ENCODE data around the gene TM4SF4.
A peak's percentile ranks its signal among the peaks of the same experiment; 100 is the strongest.

The TM4SF4 gene

GRCh38 chr3:149454746-149455145 is 19.8 kb upstream of the TM4SF4 start:
- H3K36me3 ChIP-seq (ENCODE audit: insufficient read depth, low read length), result no peaks in the 10 kb centered on the region
- no peak overlapping the region for H3K27ac ChIP-seq (ENCODE audit: low read depth, low read length)
- peak overlapping the region; percentile 30 for H2AFZ ChIP-seq (ENCODE audit: low read length, unreplicated experiment)
- H3K4me3 ChIP-seq (ENCODE audit: low read depth, low read length), result no peak overlapping the region
- H3K4me1 ChIP-seq (ENCODE audit: control insufficient read depth, insufficient read depth, low read length, unreplicated experiment), result peaks cover 6% of the 10 kb centered on the region
- no peaks in the 10 kb centered on the region for H3K27me3 ChIP-seq (ENCODE audit: insufficient read depth, low read length)
- H3K79me2 ChIP-seq (ENCODE audit: control insufficient read depth, insufficient read depth, low read length, unreplicated experiment), result no peaks in the 10 kb centered on the region

GRCh38 chr3:149455366-149455765 is 19.1 kb upstream of the TM4SF4 start:
- Histone ChIP-seq H3K36me3 (ENCODE audit: insufficient read depth, low read length) (no peaks in the 10 kb centered on the region), H2AFZ (ENCODE audit: low read length, unreplicated experiment) (no peak overlapping the region), H3K79me2 (ENCODE audit: control insufficient read depth, insufficient read depth, low read length, unreplicated experiment) (no peaks in the 10 kb centered on the region), H3K27me3 (ENCODE audit: insufficient read depth, low read length) (no peaks in the 10 kb centered on the region), H3K4me1 (ENCODE audit: control insufficient read depth, insufficient read depth, low read length, unreplicated experiment) (peaks cover under 1% of the 10 kb centered on the region), H3K4me3 (ENCODE audit: low read depth, low read length) (no peak overlapping the region), H3K27ac (ENCODE audit: low read depth, low read length) (no peak overlapping the region)

GRCh38 chr3:149455989-149456388 is 18.5 kb upstream of the TM4SF4 start:
- no peaks in the 10 kb centered on the region for H3K4me1 ChIP-seq (ENCODE audit: control insufficient read depth, insufficient read depth, low read length, unreplicated experiment)
- H3K27me3 ChIP-seq (ENCODE audit: insufficient read depth, low read length), result no peaks in the 10 kb centered on the region
- no peak overlapping the region for H3K27ac ChIP-seq (ENCODE audit: low read depth, low read length)
- no peak overlapping the region for H2AFZ ChIP-seq (ENCODE audit: low read length, unreplicated experiment)
- no peaks in the 10 kb centered on the region for H3K79me2 ChIP-seq (ENCODE audit: control insufficient read depth, insufficient read depth, low read length, unreplicated experiment)
- no peak overlapping the region for H3K4me3 ChIP-seq (ENCODE audit: low read depth, low read length)
- no peaks in the 10 kb centered on the region for H3K36me3 ChIP-seq (ENCODE audit: insufficient read depth, low read length)

- Histone ChIP-seq H2AFZ (ENCODE audit: low read length, unreplicated experiment) (no peak overlapping the region), H3K27ac (ENCODE audit: low read depth, low read length) (no peak overlapping the region), H3K27me3 (ENCODE audit: insufficient read depth, low read length) (no peaks in the 10 kb centered on the region), H3K4me1 (ENCODE audit: control insufficient read depth, insufficient read depth, low read length, unreplicated experiment) (peaks cover 11% of the 10 kb centered on the region), H3K4me3 (ENCODE audit: low read depth, low read length) (no peak overlapping the region), H3K36me3 (ENCODE audit: insufficient read depth, low read length) (no peaks in the 10 kb centered on the region), H3K79me2 (ENCODE audit: control insufficient read depth, insufficient read depth, low read length, unreplicated experiment) (no peaks in the 10 kb centered on the region)
These were observed 14.9 kb upstream of the TM4SF4 start for GRCh38 chr3:149459491-149460059.

GRCh38 chr3:149460117-149460516 is 14.4 kb upstream of the TM4SF4 start:
- H3K4me1 ChIP-seq (ENCODE audit: control insufficient read depth, insufficient read depth, low read length, unreplicated experiment), result peaks cover 11% of the 10 kb centered on the region
- no peaks in the 10 kb centered on the region for H3K27me3 ChIP-seq (ENCODE audit: insufficient read depth, low read length)
- H2AFZ ChIP-seq (ENCODE audit: low read length, unreplicated experiment), result no peak overlapping the region
- H3K36me3 ChIP-seq (ENCODE audit: insufficient read depth, low read length), result no peaks in the 10 kb centered on the region
- no peak overlapping the region for H3K27ac ChIP-seq (ENCODE audit: low read depth, low read length)
- no peak overlapping the region for H3K4me3 ChIP-seq (ENCODE audit: low read depth, low read length)
- H3K79me2 ChIP-seq (ENCODE audit: control insufficient read depth, insufficient read depth, low read length, unreplicated experiment), result no peaks in the 10 kb centered on the region

- H3K27me3 ChIP-seq (ENCODE audit: insufficient read depth, low read length), result no peaks in the 10 kb centered on the region
- H3K36me3 ChIP-seq (ENCODE audit: insufficient read depth, low read length), result no peaks in the 10 kb centered on the region
- H3K79me2 ChIP-seq (ENCODE audit: control insufficient read depth, insufficient read depth, low read length, unreplicated experiment), result no peaks in the 10 kb centered on the region
- H3K27ac ChIP-seq (ENCODE audit: low read depth, low read length), result 0 out of 2 replicates have a peak overlapping the region, but pooled peaks have one; percentile 28
- H3K4me1 ChIP-seq (ENCODE audit: control insufficient read depth, insufficient read depth, low read length, unreplicated experiment), result peaks cover 25% of the 10 kb centered on the region
- H2AFZ ChIP-seq (ENCODE audit: low read length, unreplicated experiment), result peak overlapping the region; percentile 79
- H3K4me3 ChIP-seq (ENCODE audit: low read depth, low read length), result no peak overlapping the region
These were observed 12.4 kb upstream of the TM4SF4 start for GRCh38 chr3:149462051-149462450.

GRCh38 chr3:149462581-149463011 is 11.9 kb upstream of the TM4SF4 start:
- Histone ChIP-seq H3K4me3 (ENCODE audit: low read depth, low read length) (no peak overlapping the region), H3K27ac (ENCODE audit: low read depth, low read length) (0 out of 2 replicates have a peak overlapping the region, but pooled peaks have one; percentile 28), H2AFZ (ENCODE audit: low read length, unreplicated experiment) (peak overlapping the region; percentile 79), H3K36me3 (ENCODE audit: insufficient read depth, low read length) (no peaks in the 10 kb centered on the region), H3K79me2 (ENCODE audit: control insufficient read depth, insufficient read depth, low read length, unreplicated experiment) (no peaks in the 10 kb centered on the region), H3K4me1 (ENCODE audit: control insufficient read depth, insufficient read depth, low read length, unreplicated experiment) (peaks cover 31% of the 10 kb centered on the region), H3K27me3 (ENCODE audit: insufficient read depth, low read length) (no peaks in the 10 kb centered on the region)

- H3K79me2 ChIP-seq (ENCODE audit: control insufficient read depth, insufficient read depth, low read length, unreplicated experiment), result no peaks in the 10 kb centered on the region
- H3K4me1 ChIP-seq (ENCODE audit: control insufficient read depth, insufficient read depth, low read length, unreplicated experiment), result peaks cover 44% of the 10 kb centered on the region
- no peak overlapping the region for H3K4me3 ChIP-seq (ENCODE audit: low read depth, low read length)
- H3K27ac ChIP-seq (ENCODE audit: low read depth, low read length), result no peak overlapping the region
- no peaks in the 10 kb centered on the region for H3K27me3 ChIP-seq (ENCODE audit: insufficient read depth, low read length)
- H3K36me3 ChIP-seq (ENCODE audit: insufficient read depth, low read length), result no peaks in the 10 kb centered on the region
- no peak overlapping the region for H2AFZ ChIP-seq (ENCODE audit: low read length, unreplicated experiment)
These were observed 10.6 kb upstream of the TM4SF4 start for GRCh38 chr3:149463921-149464320.

- no peaks in the 10 kb centered on the region for H3K27me3 ChIP-seq (ENCODE audit: insufficient read depth, low read length)
- H3K4me3 ChIP-seq (ENCODE audit: low read depth, low read length), result no peak overlapping the region
- peaks cover 50% of the 10 kb centered on the region for H3K4me1 ChIP-seq (ENCODE audit: control insufficient read depth, insufficient read depth, low read length, unreplicated experiment)
- no peaks in the 10 kb centered on the region for H3K79me2 ChIP-seq (ENCODE audit: control insufficient read depth, insufficient read depth, low read length, unreplicated experiment)
- no peaks in the 10 kb centered on the region for H3K36me3 ChIP-seq (ENCODE audit: insufficient read depth, low read length)
- no peak overlapping the region for H3K27ac ChIP-seq (ENCODE audit: low read depth, low read length)
- H2AFZ ChIP-seq (ENCODE audit: low read length, unreplicated experiment), result no peak overlapping the region
These were observed 9.8 kb upstream of the TM4SF4 start for GRCh38 chr3:149464542-149465328.

- H3K4me1 ChIP-seq (ENCODE audit: control insufficient read depth, insufficient read depth, low read length, unreplicated experiment), result peaks cover 55% of the 10 kb centered on the region
- no peak overlapping the region for H3K4me3 ChIP-seq (ENCODE audit: low read depth, low read length)
- H2AFZ ChIP-seq (ENCODE audit: low read length, unreplicated experiment), result peak overlapping the region; percentile 19
- H3K36me3 ChIP-seq (ENCODE audit: insufficient read depth, low read length), result no peaks in the 10 kb centered on the region
- no peaks in the 10 kb centered on the region for H3K79me2 ChIP-seq (ENCODE audit: control insufficient read depth, insufficient read depth, low read length, unreplicated experiment)
- peak overlapping the region; percentile 80; the same call in 1 of the 2 replicates for H3K27ac ChIP-seq (ENCODE audit: low read depth, low read length)
- no peaks in the 10 kb centered on the region for H3K27me3 ChIP-seq (ENCODE audit: insufficient read depth, low read length)
These were observed 9.1 kb upstream of the TM4SF4 start for GRCh38 chr3:149465351-149465883.

- H3K4me1 ChIP-seq (ENCODE audit: control insufficient read depth, insufficient read depth, low read length, unreplicated experiment), result peaks cover 60% of the 10 kb centered on the region
- H3K27ac ChIP-seq (ENCODE audit: low read depth, low read length), result peak overlapping the region; percentile 80
- no peaks in the 10 kb centered on the region for H3K27me3 ChIP-seq (ENCODE audit: insufficient read depth, low read length)
- peak overlapping the region; percentile 37 for H2AFZ ChIP-seq (ENCODE audit: low read length, unreplicated experiment)
- H3K36me3 ChIP-seq (ENCODE audit: insufficient read depth, low read length), result no peaks in the 10 kb centered on the region
- no peak overlapping the region for H3K4me3 ChIP-seq (ENCODE audit: low read depth, low read length)
- no peaks in the 10 kb centered on the region for H3K79me2 ChIP-seq (ENCODE audit: control insufficient read depth, insufficient read depth, low read length, unreplicated experiment)
These were observed 8.3 kb upstream of the TM4SF4 start for GRCh38 chr3:149466192-149466591.

All from ACC112 (cell line).